Heart left ventricle (tissue), 16 donors: Measurements from ENCODE around the gene RCBTB2. TPM values are rescaled to one million over a fixed set of nuclear protein-coding genes. Genes with fewer than 3 reads are reported as not detected.
A peak's percentile ranks its signal among the peaks of the same experiment; 100 is the strongest.

ENCODE experiments used
- ATAC-seq, 4 donors: fragments of 200-7000 bp; cut with Tn5 transposase; one replicate each; pipeline ENCODE4 v1.9.1; 2020 to 2022; ENCODE audit warnings: moderate library complexity in 4 of 4, mild to moderate bottlenecking in 3 of 4, moderate number of reproducible peaks in 1 of 4
- DNase-seq, 5 donors: peaks; one replicate each; pipeline ENCODE4 v3.0.0-alpha.2; 2020
- H3K27ac ChIP-seq, 12 donors: fragments of 200-600 bp; sonication (generic) in 4 of 12; one replicate each; pipeline versions ENCODE4 v1.5.0 to v1.8.0; 2016 to 2022; ENCODE audit warnings: mild to moderate bottlenecking in 2 of 12
- H3K27me3 ChIP-seq, 9 donors: fragments of 200-600 bp; sonication (generic) in 2 of 9; one replicate each; pipeline versions ENCODE4 v1.5.1 to v1.8.0; 2016 to 2022; ENCODE audit warnings: mild to moderate bottlenecking in 3 of 9
- H3K36me3 ChIP-seq, 9 donors: fragments of 200-600 bp; sonication (generic) in 2 of 9; one replicate each; pipeline versions ENCODE4 v1.5.0 to v1.8.0; 2018 to 2022; ENCODE audit warnings: mild to moderate bottlenecking in 2 of 9
- H3K4me1 ChIP-seq, 12 donors: fragments of 200-600 bp; sonication (generic) in 4 of 12; one replicate each; pipeline versions ENCODE4 v1.5.0 to v1.8.0; 2016 to 2022; ENCODE audit warnings: mild to moderate bottlenecking in 3 of 12
- H3K4me3 ChIP-seq, 12 donors: fragments of 200-600 bp; sonication (generic) in 4 of 12; one replicate each; pipeline versions ENCODE4 v1.5.0 to v1.8.0; 2017 to 2022; ENCODE audit warnings: mild to moderate bottlenecking in 9 of 12, moderate library complexity in 4 of 12
- H3K9me3 ChIP-seq, 12 donors: fragments of 200-600 bp; sonication (generic) in 4 of 12; one replicate each; pipeline versions ENCODE4 v1.5.0 to v1.8.0; 2016 to 2022; ENCODE audit warnings: mild to moderate bottlenecking in 1 of 12
- POLR2A ChIP-seq, 2 donors: fragments of 450-650 bp; IDR thresholded peaks; one replicate each; pipeline ENCODE4 v1.6.1; 2017; ENCODE audit warnings: antibody characterized with exemption in 2 of 2, mild to moderate bottlenecking in 2 of 2, moderate library complexity in 2 of 2
- WGBS, 4 donors: extraction: QIAGEN DNeasy Blood & Tissue Kit in 2 of 4; methylation state at CpG; one replicate each; pipeline versions ENCODE4 v1.1.5 to v1.1.7; 2013 to 2018; 5-methylcytosine and 5-hydroxymethylcytosine counted together
- intact Hi-C, 10 donors: fragments of 100-400 bp; cut with DNase I; formaldehyde crosslinking; loops; one replicate each; pipeline versions ENCODE4 v1.11.1 to v1.14.2; 2022
- polyA plus RNA-seq, 2 donors: library from polyadenylated mRNA; stranded (reverse); fragments of 200-250 nt; gene quantifications; one replicate each; pipeline ENCODE4 v1.2.3, GENCODE V29; 2013
- total RNA-seq, 9 donors: library from RNA; depleted of rRNA in 2 of 9; stranded (reverse); fragments of >200 nt in 2 of 9; fragmentation: NEBNext Ultra II Directional in 3 of 9; extraction: Animal tissue kit (Norgen Biotek cat#: 25700) in 3 of 9; gene quantifications; one replicate each; pipeline versions ENCODE4 v1.1.0 to v1.2.4, GENCODE V29; 2016 to 2023
- TF ChIP-seq, protein P1 (sequence below), 12 donors: fragments of 200-600 bp; sonication (generic) in 4 of 12; IDR thresholded peaks; one replicate each; pipeline versions ENCODE4 v1.5.0 to v1.8.0; 2018 to 2022; ENCODE audit warnings: antibody characterized with exemption in 12 of 12, mild to moderate bottlenecking in 5 of 12
- donor health status: ischemic (EF 13 %, LVEDD 7.1; RV severe dilation, severe dysfunction).
- donor health status: healthy with polysubstance abuse.
- donor health status: DM: no; HTN: yes; CAD: no.
- donor health status: DM: no; HTN: no; CAD: no.
- donor health status: ischemic (EF 25% LVEDD 6.9; RV normal size, moderate dysfunction).
- donor health status: ischemic (EF 25% LVEDD 5.7; RV mildly dilated, moderate dysfunction).
- donor health status: healthy.
- donor health status: DM: yes; HTN: yes; CAD: no.
- donor health status: ischemic (EF 35%, LVEDD 5.7; RV mildly dilated, moderate dysfunction).
- donor health status: nonischemic (EF 11% LVEDD 7.7; RV severe dilation, severe dysfunction).
- donor health status: DM: yes; HTN: yes; CAD: no.
- donor health status: PGD.
- donor health status: ischemic (EF 29% LVEDD 5.4; RV normal size, mild dysfunction).
- donor health status: nonischemic (EF 23%, LVEDD 6.1; RV moderate dilation, normal function).

RCBTB2 gene
- total and polyA plus RNA-seq, 11 donors: 5.9 to 16.2 (median 11.5) TPM

DNA sequence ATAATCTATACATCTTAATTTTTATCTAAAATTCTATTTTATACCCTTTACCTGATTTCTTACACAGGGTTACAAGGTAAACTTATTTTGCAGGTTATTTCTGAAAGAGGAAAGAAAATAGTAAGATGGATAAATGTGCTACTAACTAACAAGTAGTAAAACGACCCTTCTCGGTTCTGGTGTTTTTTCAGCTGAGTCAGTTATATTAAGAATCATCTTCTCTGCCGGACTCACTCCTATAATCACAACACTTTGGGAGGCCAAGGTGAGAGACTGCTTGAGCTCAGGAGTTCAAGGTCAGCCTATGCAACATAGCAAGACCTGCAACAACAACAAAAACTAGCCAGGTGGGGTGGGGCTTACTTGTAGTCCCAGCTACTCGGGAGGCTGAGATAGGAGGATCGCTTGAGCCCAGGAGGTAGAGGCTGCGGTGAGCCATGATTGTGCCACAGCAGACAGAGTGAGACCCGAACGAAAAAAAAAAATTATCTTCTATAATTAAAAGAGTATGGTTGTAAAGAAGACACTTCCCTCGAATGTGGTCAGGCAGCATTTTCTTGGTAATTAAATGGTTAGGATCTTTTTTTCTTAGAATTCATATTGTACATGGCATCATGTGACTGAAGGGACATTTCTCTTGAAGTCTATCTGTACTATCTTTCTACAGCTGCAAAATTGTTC lies 27.9 kb upstream of the RCBTB2 start:
- DNase-seq (no peak), ATAC-seq (no peak)
- WGBS, 4 donors: 90 to 95% (median 93%) methylated on average over 9 of the region's 9 CpGs
- Histone ChIP-seq H3K27ac (peak overlapping the region in 1 of 12 donors; percentile 74), H3K36me3 (no peaks in the 10 kb centered on the region), H3K27me3 (no peaks in the 10 kb centered on the region), H3K4me1 (peaks cover 0 to 45% (median 2%) of the 10 kb centered on the region in 12 donors), H3K9me3 (peaks cover 0 to 6% (median under 1%) of the 10 kb centered on the region in 12 donors), H3K4me3 (no peak overlapping the region)
- intact Hi-C loops: no loop called here
- no peak for TF ChIP-seq POLR2A (IDR thresholded peaks at IDR 0.05)
- TF ChIP-seq, protein P1, sequence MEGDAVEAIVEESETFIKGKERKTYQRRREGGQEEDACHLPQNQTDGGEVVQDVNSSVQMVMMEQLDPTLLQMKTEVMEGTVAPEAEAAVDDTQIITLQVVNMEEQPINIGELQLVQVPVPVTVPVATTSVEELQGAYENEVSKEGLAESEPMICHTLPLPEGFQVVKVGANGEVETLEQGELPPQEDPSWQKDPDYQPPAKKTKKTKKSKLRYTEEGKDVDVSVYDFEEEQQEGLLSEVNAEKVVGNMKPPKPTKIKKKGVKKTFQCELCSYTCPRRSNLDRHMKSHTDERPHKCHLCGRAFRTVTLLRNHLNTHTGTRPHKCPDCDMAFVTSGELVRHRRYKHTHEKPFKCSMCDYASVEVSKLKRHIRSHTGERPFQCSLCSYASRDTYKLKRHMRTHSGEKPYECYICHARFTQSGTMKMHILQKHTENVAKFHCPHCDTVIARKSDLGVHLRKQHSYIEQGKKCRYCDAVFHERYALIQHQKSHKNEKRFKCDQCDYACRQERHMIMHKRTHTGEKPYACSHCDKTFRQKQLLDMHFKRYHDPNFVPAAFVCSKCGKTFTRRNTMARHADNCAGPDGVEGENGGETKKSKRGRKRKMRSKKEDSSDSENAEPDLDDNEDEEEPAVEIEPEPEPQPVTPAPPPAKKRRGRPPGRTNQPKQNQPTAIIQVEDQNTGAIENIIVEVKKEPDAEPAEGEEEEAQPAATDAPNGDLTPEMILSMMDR (IDR thresholded peaks at IDR 0.05): no peak

GRCh38 chr13:48559638-48560320 lies 26.9 kb upstream of the RCBTB2 start:
- no peak for ATAC-seq
- TF ChIP-seq POLR2A (IDR thresholded peaks at IDR 0.05): no peak
- TF ChIP-seq, protein P1 (IDR thresholded peaks at IDR 0.05): no peak
- intact Hi-C loops: no loop called here
- Histone ChIP-seq H3K27ac (no peak overlapping the region), H3K27me3 (no peaks in the 10 kb centered on the region), H3K4me3 (no peak overlapping the region), H3K36me3 (no peaks in the 10 kb centered on the region), H3K9me3 (peaks cover 0 to 17% (median 7%) of the 10 kb centered on the region in 12 donors), H3K4me1 (peaks cover 0 to 44% (median 2%) of the 10 kb centered on the region in 12 donors)
- no peak for DNase-seq
- 82 to 92% (median 90%) methylated on average over 5 of the region's 5 CpGs for WGBS, 4 donors

DNA sequence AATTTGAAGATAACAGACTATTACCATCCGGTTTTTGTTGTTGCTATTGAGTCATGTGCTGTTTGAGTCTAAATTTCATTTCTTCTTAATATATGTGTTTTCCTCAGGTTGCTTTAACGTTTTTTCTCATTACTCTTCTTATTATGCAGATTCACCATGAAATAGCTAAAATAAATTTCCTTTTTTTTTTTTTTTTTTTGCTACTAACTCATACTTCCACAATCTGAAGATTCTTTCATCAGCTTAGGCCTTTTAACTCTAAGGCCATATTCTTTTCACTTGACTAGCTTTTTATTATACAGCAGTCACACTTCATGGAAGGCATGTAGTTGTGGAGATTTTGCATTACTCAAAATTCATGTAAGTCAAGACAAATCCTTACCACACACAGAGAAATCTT lies 23.9 kb upstream of the RCBTB2 start:
- no peaks in the 10 kb centered on the region for H3K27me3 ChIP-seq
- peaks cover 0 to 26% (median 12%) of the 10 kb centered on the region in 12 donors for H3K9me3 ChIP-seq
- ATAC-seq (no peak), DNase-seq (no peak)
- TF ChIP-seq, protein P1 (IDR thresholded peaks at IDR 0.05): no peak
- no peak for TF ChIP-seq POLR2A (IDR thresholded peaks at IDR 0.05)
- H3K36me3 ChIP-seq: no peaks in the 10 kb centered on the region
- H3K27ac ChIP-seq: peak overlapping the region in 1 of 12 donors; percentile 4
- no peak overlapping the region for H3K4me3 ChIP-seq
- intact Hi-C loops: no loop called here
- WGBS, 4 donors: 84 to 89% (median 85%) methylated on average over 2 of the region's 2 CpGs
- H3K4me1 ChIP-seq: peaks cover 0 to 15% (median 0%) of the 10 kb centered on the region in 12 donors

DNA sequence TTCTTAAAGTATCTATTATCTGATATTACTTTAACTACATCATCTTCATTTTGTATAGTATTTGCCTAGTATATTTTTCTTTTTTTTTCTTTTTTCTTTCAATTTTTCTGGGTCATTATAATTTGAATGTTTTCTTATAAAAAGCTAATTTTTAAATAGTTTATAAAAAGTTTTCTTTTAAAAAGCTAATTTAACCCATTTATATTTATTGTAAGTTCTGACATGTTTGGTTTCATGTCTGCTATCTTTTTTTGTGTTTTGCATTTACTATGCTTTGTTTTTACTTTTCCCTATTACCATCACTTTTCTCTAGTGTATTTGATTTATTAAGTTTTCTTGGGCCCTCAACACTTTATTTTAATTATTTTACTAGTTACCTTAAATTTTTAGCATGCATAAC lies 22.6 kb upstream of the RCBTB2 start:
- intact Hi-C loops: no loop called here
- Histone ChIP-seq H3K9me3 (peaks cover 0 to 39% (median 23%) of the 10 kb centered on the region in 12 donors), H3K36me3 (no peaks in the 10 kb centered on the region), H3K27ac (no peak overlapping the region), H3K4me3 (no peak overlapping the region), H3K4me1 (peaks cover 0 to under 1% (median 0%) of the 10 kb centered on the region in 12 donors), H3K27me3 (no peaks in the 10 kb centered on the region)
- DNase-seq: no peak
- ATAC-seq: no peak
- no peak for TF ChIP-seq POLR2A (IDR thresholded peaks at IDR 0.05)
- TF ChIP-seq, protein P1 (IDR thresholded peaks at IDR 0.05): no peak
